ENCODE results near the gene SNPH. TPM values are rescaled to one million over a fixed set of nuclear protein-coding genes. Genes with fewer than 3 reads are reported as not detected.

The SNPH gene
- total and polyA plus RNA-seq, 2 of the 4 experiments (the other 2 are of a cell fraction): 3.1 to 4.5 TPM

- CTCF ChIA-PET: interaction anchor here (0.6 kb wide), 1 partner anchor 53 kb away, joined by 3 read pairs; no protein-coding TSS in a partner anchor
- Histone ChIP-seq H3K9ac (ENCODE audit: low read depth, low read length) (peak overlapping the region; percentile 42; the same call in 1 of the 2 replicates), H3K79me1 (ENCODE audit: low read depth in 1 of 2, low read length in 2 of 2) (peaks cover 21 to 29% of the 10 kb centered on the region in 2 experiments), H3K4ac (ENCODE audit: low read depth, low read length) (no peak overlapping the region), H3K9me1 (ENCODE audit: insufficient read depth, low read length) (peaks cover 12% of the 10 kb centered on the region; the same call in 1 of the 2 replicates), H2BK20ac (ENCODE audit: low read depth, low read length) (no peak overlapping the region), H3K14ac (replicated peaks; ENCODE audit: low read depth, low read length) (peak overlapping the region; percentile 72; the same call in 1 of the 2 replicates), H2AFZ (replicated peaks; ENCODE audit: low read length, poor library complexity) (peak overlapping the region; percentile 92), H3K27ac (ENCODE audit: insufficient read depth, low read length) (no peak overlapping the region), H2AK9ac (replicated peaks; ENCODE audit: low read depth, low read length, poor library complexity) (peak overlapping the region; percentile 85), H4K20me1 (ENCODE audit: insufficient read depth, low read length) (no peaks in the 10 kb centered on the region), H2BK15ac (ENCODE audit: low read depth, low read length) (no peak overlapping the region), H3K4me1 (ENCODE audit: control insufficient read depth, insufficient read depth, low read length) (peaks cover 6% of the 10 kb centered on the region; the same call in 1 of the 2 replicates), H2AK5ac (ENCODE audit: low read depth, low read length) (peak overlapping the region; percentile 26; the same call in 1 of the 2 replicates), H3K9me3 (ENCODE audit: control insufficient read depth, insufficient read depth, low read length) (no peaks in the 10 kb centered on the region), H3K4me3 (ENCODE audit: insufficient read depth, low read depth, low read length) (no peak overlapping the region; the same call in 1 of the 2 replicates), H3K18ac (ENCODE audit: low read depth, low read length) (no peak overlapping the region), H4K91ac (ENCODE audit: insufficient read depth, low read depth, low read length) (0 out of 2 replicates have a peak overlapping the region, but pooled peaks have one; percentile 35), H3K4me2 (ENCODE audit: low read depth, low read length) (peak overlapping the region; percentile 49), H2BK120ac (ENCODE audit: low read depth, low read length) (no peak overlapping the region; the same call in 1 of the 2 replicates), H3K23ac (ENCODE audit: low read depth, low read length) (no peak overlapping the region), H3K56ac (ENCODE audit: extremely low read depth, insufficient read depth, low read length) (no peak overlapping the region), H3K27me3 (ENCODE audit: control insufficient read depth, insufficient read depth, low read length) (no peaks in the 10 kb centered on the region), H4K5ac (ENCODE audit: low read depth, low read length) (no peak overlapping the region), H4K8ac (ENCODE audit: low read depth in 2 of 2, low read length in 2 of 2) (no peak overlapping the region), H3K36me3 (ENCODE audit: control insufficient read depth, insufficient read depth, low read length) (peaks cover 4% of the 10 kb centered on the region; the same call in 1 of the 2 replicates), H2BK5ac (ENCODE audit: low read depth, low read length, poor library complexity, severe bottlenecking) (no peak overlapping the region)
- BruUV-seq (replicated peaks): no TSS peak
- POLR2A ChIA-PET (ENCODE audit: unreplicated experiment): interaction anchor here (0.6 kb wide), 1 partner anchor 546 kb away, joined by 3 read pairs; no protein-coding TSS in a partner anchor
- ATAC-seq (ENCODE audit: low read depth) (no peak), DNase-seq (no peak)
- in situ Hi-C loops (cut with MboI; ENCODE audit: low sequenced_read_pairs): no loop called here
- WGBS, 2 experiments (ENCODE audit: extremely low coverage in 2 of 2, insufficient read length in 1 of 2): 50% methylated on average over 3 of the region's 8 CpGs; no CpG with 5 or more reads in 1 of the 2 experiments
- intact Hi-C loops (cut with micrococcal nuclease): loop anchor here (2.0 kb wide), 1 partner anchor 40 kb away; the partner anchor contains the start of gene RAD21L1
- dilution Hi-C loops (cut with HindIII; ENCODE audit: low sequenced_read_pairs, unreplicated experiment): no loop called here
- no peak for TF ChIP-seq CHD1 (IDR thresholded peaks at IDR 0.05; ENCODE audit: low read depth, low read length)
- no peak for TF ChIP-seq CEBPB (IDR thresholded peaks at IDR 0.05; ENCODE audit: low read depth, low read length)
- no peak for TF ChIP-seq FOS (IDR thresholded peaks at IDR 0.05; ENCODE audit: low read depth, low read length)
- TF ChIP-seq, protein P1, sequence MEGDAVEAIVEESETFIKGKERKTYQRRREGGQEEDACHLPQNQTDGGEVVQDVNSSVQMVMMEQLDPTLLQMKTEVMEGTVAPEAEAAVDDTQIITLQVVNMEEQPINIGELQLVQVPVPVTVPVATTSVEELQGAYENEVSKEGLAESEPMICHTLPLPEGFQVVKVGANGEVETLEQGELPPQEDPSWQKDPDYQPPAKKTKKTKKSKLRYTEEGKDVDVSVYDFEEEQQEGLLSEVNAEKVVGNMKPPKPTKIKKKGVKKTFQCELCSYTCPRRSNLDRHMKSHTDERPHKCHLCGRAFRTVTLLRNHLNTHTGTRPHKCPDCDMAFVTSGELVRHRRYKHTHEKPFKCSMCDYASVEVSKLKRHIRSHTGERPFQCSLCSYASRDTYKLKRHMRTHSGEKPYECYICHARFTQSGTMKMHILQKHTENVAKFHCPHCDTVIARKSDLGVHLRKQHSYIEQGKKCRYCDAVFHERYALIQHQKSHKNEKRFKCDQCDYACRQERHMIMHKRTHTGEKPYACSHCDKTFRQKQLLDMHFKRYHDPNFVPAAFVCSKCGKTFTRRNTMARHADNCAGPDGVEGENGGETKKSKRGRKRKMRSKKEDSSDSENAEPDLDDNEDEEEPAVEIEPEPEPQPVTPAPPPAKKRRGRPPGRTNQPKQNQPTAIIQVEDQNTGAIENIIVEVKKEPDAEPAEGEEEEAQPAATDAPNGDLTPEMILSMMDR (conservative IDR thresholded peaks at IDR 0.05; ENCODE audit: low read depth, low read length): no peak
- TF ChIP-seq BHLHE40 (IDR thresholded peaks at IDR 0.05; ENCODE audit: low read depth, low read length): no peak
- TF ChIP-seq RCOR1 (IDR thresholded peaks at IDR 0.05; ENCODE audit: insufficient replicate concordance, low read length): no peak
- TF ChIP-seq MAZ (IDR thresholded peaks at IDR 0.05; ENCODE audit: borderline replicate concordance, low read depth, low read length): no peak
- TF ChIP-seq RFX5 (IDR thresholded peaks at IDR 0.05; ENCODE audit: low read depth, low read length): no peak
- TF ChIP-seq NFE2L2 (IDR thresholded peaks at IDR 0.05; ENCODE audit: low read depth, low read length): no peak
- TF ChIP-seq RAD21 (IDR thresholded peaks at IDR 0.05; ENCODE audit: low read length): no peak
- TF ChIP-seq MAFK (IDR thresholded peaks at IDR 0.05; ENCODE audit: low read depth, low read length): no peak
- no peak for TF ChIP-seq POLR2A (IDR thresholded peaks at IDR 0.05; ENCODE audit: low read depth, low read length)
- no peak for TF ChIP-seq USF2 (IDR thresholded peaks at IDR 0.05; ENCODE audit: low read depth, low read length)
Measured at GRCh38 chr20:1267161-1267560, 1.1 kb downstream of the SNPH start.

All from IMR-90 (cell line).